Upper lobe of left lung (tissue), 6 donors: ENCODE data around the gene ANKRD44. TPM values are rescaled to one million over a fixed set of nuclear protein-coding genes. Genes with fewer than 3 reads are reported as not detected.
A peak's percentile ranks its signal among the peaks of the same experiment; 100 is the strongest.

ENCODE experiments used
- ATAC-seq, 2 donors: fragments of 200-7000 bp; cut with Tn5 transposase; one replicate each; pipeline ENCODE4 v1.9.1; 2022; ENCODE audit warnings: mild to moderate bottlenecking in 2 of 2, moderate library complexity in 2 of 2; ENCODE audit not compliant: low FRiP score in 2 of 2
- DNase-seq, 2 donors: peaks; one replicate each; pipeline ENCODE4 v3.0.0-alpha.2; 2019 to 2020
- H3K27ac ChIP-seq, 4 donors: fragments of 200-600 bp; sonication (generic); one replicate each; pipeline ENCODE4 v1.5.1; 2016 to 2019
- H3K27me3 ChIP-seq, 4 donors: fragments of 200-600 bp; sonication (generic); one replicate each; pipeline ENCODE4 v1.5.1; 2017 to 2019
- H3K36me3 ChIP-seq, 4 donors: fragments of 200-600 bp; sonication (generic); one replicate each; pipeline ENCODE4 v1.5.1; 2016 to 2019
- H3K4me1 ChIP-seq, 4 donors: fragments of 200-600 bp; sonication (generic); one replicate each; pipeline ENCODE4 v1.5.1; 2018 to 2019
- H3K4me3 ChIP-seq, 4 donors: fragments of 200-600 bp; sonication (generic); one replicate each; pipeline ENCODE4 v1.5.1; 2017 to 2019; ENCODE audit warnings: mild to moderate bottlenecking in 2 of 4, moderate library complexity in 1 of 4
- H3K9me3 ChIP-seq, 4 donors: fragments of 200-600 bp; sonication (generic); one replicate each; pipeline ENCODE4 v1.5.1; 2018 to 2019
- EP300 ChIP-seq, 4 donors: sonication (generic); formaldehyde crosslinking; IDR thresholded peaks; one replicate each; pipeline ENCODE4 v1.5.1; 2017; ENCODE audit warnings: antibody characterized with exemption in 4 of 4, control low read depth in 2 of 4
- POLR2A ChIP-seq, 4 donors: fragments of 450-650 bp; IDR thresholded peaks; one replicate each; pipeline ENCODE4 v1.5.1; 2016 to 2017; ENCODE audit warnings: antibody characterized with exemption in 4 of 4, mild to moderate bottlenecking in 2 of 4
- POLR2AphosphoS5 ChIP-seq, 2 donors: sonication (generic); formaldehyde crosslinking; IDR thresholded peaks; one replicate each; pipeline ENCODE4 v1.5.1; 2017; ENCODE audit warnings: antibody characterized with exemption in 2 of 2
- WGBS, 2 donors: methylation state at CpG; one replicate each; pipeline ENCODE4 v1.1.5; 2017 to 2018; 5-methylcytosine and 5-hydroxymethylcytosine counted together
- total RNA-seq, 6 donors: library from RNA; depleted of rRNA in 4 of 6; stranded (reverse); fragments of >200 nt in 4 of 6; gene quantifications; one replicate each; pipeline versions ENCODE4 v1.1.0 to v1.2.1, GENCODE V29; 2016 to 2021
- TF ChIP-seq, protein P1 (sequence below), 6 experiments: fragments of 450-650 bp in 4 of 6; fragments of 200-600 bp in 2 of 6; sonication (generic) in 2 of 6; IDR thresholded peaks; one replicate each; pipeline ENCODE4 v1.5.1; 2016 to 2019; ENCODE audit warnings: antibody characterized with exemption in 6 of 6
- donor health status: DM: no; HTN: no; CAD: no; lungs with moderate emphysema.
- donor health status: DM: no; HTN: yes; CAD: no; lungs with severe emphysema.

Gene ANKRD44
- total RNA-seq, 6 donors from 2014 or later, result 41.0 to 91.1 (median 61.7) TPM

DNA sequence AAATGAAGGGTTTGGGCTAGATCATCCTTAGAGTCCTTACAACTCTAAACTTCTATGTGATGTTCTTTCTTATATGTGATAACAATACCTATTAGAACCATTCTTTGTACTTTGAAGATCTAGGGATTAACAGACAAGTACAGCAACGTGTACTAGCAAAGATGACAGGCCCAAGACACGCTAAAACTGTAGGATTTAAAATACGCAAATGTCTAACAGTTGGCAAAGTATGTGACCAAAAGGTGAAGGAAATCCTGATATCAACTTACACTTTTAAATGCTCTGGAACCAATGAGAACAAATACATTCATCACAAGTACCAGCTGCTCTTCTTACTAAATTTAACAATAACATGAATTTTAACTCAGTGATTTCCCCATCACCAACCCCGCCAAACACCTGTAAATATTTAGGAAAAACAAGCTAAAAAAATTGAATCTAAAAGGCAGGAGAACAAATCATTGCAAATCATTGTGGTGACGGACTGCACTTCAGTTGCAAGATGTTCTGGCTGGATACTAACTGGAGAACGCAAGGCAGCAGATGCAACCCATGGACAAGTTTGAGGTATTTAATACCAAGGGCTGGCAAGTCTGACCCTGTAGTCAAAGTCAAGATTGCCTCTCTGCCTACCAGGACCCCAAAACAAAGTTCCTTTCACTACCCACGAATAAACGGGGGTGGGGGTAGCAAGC lies 1.4 kb downstream of the ANKRD44 start:
- peak in 1 of 2 donors; percentile 33 for DNase-seq
- Histone ChIP-seq H3K4me1 (peaks cover 36 to 57% (median 47%) of the 10 kb centered on the region in 4 donors), H3K27ac (peak overlapping the region; percentile 88 to 96 (median 92)), H3K27me3 (no peaks in the 10 kb centered on the region), H3K4me3 (peak overlapping the region; percentile 70 to 90 (median 83)), H3K36me3 (no peaks in the 10 kb centered on the region), H3K9me3 (no peaks in the 10 kb centered on the region)
- TF ChIP-seq EP300 (IDR thresholded peaks at IDR 0.05) (no peak), POLR2AphosphoS5 (IDR thresholded peaks at IDR 0.05) (no peak), POLR2A (IDR thresholded peaks at IDR 0.05) (no peak)
- TF ChIP-seq, protein P1, sequence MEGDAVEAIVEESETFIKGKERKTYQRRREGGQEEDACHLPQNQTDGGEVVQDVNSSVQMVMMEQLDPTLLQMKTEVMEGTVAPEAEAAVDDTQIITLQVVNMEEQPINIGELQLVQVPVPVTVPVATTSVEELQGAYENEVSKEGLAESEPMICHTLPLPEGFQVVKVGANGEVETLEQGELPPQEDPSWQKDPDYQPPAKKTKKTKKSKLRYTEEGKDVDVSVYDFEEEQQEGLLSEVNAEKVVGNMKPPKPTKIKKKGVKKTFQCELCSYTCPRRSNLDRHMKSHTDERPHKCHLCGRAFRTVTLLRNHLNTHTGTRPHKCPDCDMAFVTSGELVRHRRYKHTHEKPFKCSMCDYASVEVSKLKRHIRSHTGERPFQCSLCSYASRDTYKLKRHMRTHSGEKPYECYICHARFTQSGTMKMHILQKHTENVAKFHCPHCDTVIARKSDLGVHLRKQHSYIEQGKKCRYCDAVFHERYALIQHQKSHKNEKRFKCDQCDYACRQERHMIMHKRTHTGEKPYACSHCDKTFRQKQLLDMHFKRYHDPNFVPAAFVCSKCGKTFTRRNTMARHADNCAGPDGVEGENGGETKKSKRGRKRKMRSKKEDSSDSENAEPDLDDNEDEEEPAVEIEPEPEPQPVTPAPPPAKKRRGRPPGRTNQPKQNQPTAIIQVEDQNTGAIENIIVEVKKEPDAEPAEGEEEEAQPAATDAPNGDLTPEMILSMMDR (IDR thresholded peaks at IDR 0.05), result no peak
- no peak for ATAC-seq
- WGBS, 2 donors, result 33 to 35% methylated on average over 8 of the region's 8 CpGs

- Histone ChIP-seq H3K4me1 (peaks cover 40 to 63% (median 48%) of the 10 kb centered on the region in 4 donors), H3K9me3 (no peaks in the 10 kb centered on the region), H3K27ac (peak overlapping the region; percentile 88 to 96 (median 92)), H3K36me3 (no peaks in the 10 kb centered on the region), H3K4me3 (peak overlapping the region in 3 of 4 donors; percentile 83 to 90 (median 83)), H3K27me3 (no peaks in the 10 kb centered on the region)
- DNase-seq (no peak), ATAC-seq (no peak)
- TF ChIP-seq EP300 (IDR thresholded peaks at IDR 0.05) (no peak), POLR2AphosphoS5 (IDR thresholded peaks at IDR 0.05) (no peak), POLR2A (IDR thresholded peaks at IDR 0.05) (no peak)
- TF ChIP-seq, protein P1 (IDR thresholded peaks at IDR 0.05), result no peak
- 28 to 31% methylated on average over 2 of the region's 2 CpGs for WGBS, 2 donors
Measured at GRCh38 chr2:197308585-197308984, 2.0 kb downstream of the ANKRD44 start.

- 69 to 71% methylated on average over 7 of the region's 7 CpGs for WGBS, 2 donors
- H3K9me3 ChIP-seq, result no peaks in the 10 kb centered on the region
- DNase-seq (no peak), ATAC-seq (no peak)
- peaks cover 40 to 64% (median 49%) of the 10 kb centered on the region in 4 donors for H3K4me1 ChIP-seq
- H3K36me3 ChIP-seq, result no peaks in the 10 kb centered on the region
- peak overlapping the region; percentile 88 to 96 (median 92) for H3K27ac ChIP-seq
- no peaks in the 10 kb centered on the region for H3K27me3 ChIP-seq
- TF ChIP-seq EP300 (IDR thresholded peaks at IDR 0.05) (no peak), POLR2AphosphoS5 (IDR thresholded peaks at IDR 0.05) (no peak)
- TF ChIP-seq, protein P1 (IDR thresholded peaks at IDR 0.05), result no peak
- H3K4me3 ChIP-seq, result peak overlapping the region in 2 of 4 donors; percentile 83
Measured at GRCh38 chr2:197307933-197308521, 2.6 kb downstream of the ANKRD44 start.

DNA sequence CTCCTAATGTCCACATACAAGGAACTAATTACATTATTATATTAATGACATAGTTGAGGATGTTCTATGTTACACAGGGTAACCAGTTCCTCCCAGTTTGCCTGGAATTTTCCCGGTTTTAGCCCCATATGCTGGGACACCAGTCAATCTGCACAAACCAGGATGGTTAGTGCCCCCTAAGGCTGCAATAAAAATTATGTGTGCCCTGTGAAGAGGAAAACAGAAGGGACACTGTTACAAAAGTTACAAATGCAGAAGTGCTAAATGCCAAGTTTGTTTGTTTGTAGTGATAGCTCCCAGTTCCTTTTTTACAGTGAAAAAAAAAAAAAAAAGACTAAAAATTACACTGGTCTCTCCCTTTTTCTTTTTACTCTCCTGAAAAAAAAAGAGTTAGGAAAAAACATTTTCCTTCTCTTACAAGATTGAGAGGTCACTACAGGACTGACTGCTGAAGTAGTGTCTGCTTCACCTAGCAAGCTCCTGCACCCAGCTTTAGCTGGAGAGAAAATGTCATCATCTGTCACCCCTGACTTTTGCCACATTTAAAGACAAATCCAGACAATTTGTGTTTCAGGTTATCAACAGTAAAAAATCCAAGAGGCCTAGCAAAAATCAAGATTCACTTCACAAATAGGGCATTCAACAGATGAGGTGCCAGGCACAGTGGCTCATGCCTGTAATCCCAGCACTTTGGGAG lies 3.2 kb downstream of the ANKRD44 start:
- Histone ChIP-seq H3K4me1 (peaks cover 40 to 64% (median 53%) of the 10 kb centered on the region in 4 donors), H3K4me3 (peak overlapping the region in 2 of 4 donors; percentile 14 to 83), H3K27ac (peak overlapping the region; percentile 88 to 96 (median 92))

More for the DNA sequence above, 3.2 kb downstream of the ANKRD44 start:
- Histone ChIP-seq H3K36me3 (no peaks in the 10 kb centered on the region), H3K27me3 (no peaks in the 10 kb centered on the region), H3K9me3 (no peaks in the 10 kb centered on the region)
- ATAC-seq, result peak in 1 of 2 donors; percentile 13
- WGBS, 2 donors, result 46 to 56% methylated on average over 1 of the region's 1 CpG
- TF ChIP-seq, protein P1 (IDR thresholded peaks at IDR 0.05), result peak in 1 of 6 experiments; percentile 8
- TF ChIP-seq EP300 (IDR thresholded peaks at IDR 0.05) (no peak), POLR2AphosphoS5 (IDR thresholded peaks at IDR 0.05) (no peak)
- no peak for DNase-seq
